Measurements from ENCODE around the gene FITM2.
"Not testable (repeated sequence)": the region's sequence is repeated elsewhere in the genome, so short reads cannot be mapped to it uniquely, and the experiment has no call there.

The FITM2 gene

DNA sequence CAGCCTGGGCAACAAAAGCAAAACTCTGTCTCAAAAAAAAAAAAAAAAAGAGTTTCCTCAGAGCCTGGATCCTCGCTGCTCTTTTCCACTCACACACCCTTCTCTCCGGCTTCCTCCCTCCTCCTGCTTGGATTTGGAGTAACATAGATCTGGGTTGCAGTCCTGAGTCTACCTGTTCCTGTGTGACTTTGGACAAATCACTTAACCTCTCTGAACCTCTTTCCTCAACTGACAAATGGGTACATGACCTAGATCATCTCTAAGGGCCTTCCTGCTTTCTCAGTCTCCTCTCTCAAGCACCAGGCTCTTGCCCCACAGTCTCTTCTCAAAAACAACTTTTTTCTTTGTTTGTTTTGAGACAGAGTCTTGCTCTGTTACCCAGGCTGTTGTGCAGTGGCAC lies 20.2 kb upstream of the FITM2 start:
- DNase-seq = no peak

- no peak for DNase-seq
Observed at GRCh38 chr20:44328428-44328827, 17.4 kb upstream of the FITM2 start.

DNA sequence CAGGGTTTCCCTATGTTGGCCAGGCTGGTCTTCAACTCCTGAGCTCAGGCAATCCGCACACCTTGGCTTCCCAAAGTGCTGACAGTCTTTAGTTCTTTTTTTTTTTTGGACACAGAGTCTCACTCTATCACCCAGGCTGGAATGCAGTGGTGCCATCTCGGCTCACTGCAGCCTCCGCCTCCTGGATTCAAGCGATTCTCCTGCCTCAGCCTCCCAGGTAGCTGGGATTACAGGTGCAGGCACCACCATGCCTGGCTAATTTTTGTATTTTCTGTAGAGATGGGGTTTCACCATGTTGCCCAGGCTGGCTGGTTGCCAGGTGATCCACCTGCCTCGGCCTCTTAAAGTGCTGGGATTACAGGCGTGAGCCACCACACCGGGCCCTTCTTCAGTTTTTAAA lies 16.7 kb upstream of the FITM2 start:
- DNase-seq = not testable (repeated sequence)

DNA sequence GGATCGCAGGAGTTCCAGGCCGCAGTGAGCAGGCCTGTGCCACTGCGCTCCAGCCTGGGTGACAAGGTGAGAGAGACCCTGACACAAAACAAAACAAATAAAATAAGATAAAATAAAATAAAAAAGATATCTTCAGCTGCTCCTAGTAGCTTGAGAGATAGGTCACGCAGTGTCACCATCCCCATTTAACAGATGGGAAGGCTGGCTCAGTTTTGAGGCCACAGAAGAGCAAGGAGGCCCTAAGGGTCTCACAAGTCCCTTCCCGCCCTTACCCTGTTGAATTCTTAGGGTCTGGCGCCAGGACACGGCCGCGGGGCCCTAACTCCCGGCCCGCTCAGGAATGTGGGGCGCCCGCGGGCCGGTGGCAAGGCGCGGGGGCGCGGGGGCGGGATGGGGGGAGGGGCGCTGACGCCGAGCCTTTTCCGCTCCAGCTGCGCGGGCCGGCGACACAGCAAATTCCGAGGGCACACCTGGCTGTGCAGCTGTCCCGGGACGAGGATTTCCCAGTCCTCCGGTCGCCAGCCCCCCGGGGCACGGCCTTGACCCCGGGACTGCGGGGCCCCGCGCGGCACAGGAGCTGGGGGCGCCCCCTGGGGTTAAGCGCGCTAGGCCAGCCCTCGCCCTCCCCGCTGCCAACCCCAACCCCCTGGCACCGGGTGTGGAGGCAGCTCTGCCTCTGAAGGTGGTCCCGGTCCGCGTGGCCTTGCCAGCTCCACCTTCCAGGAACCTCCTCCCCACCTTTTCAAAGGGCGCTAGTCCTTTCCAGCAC lies 15.6 kb upstream of the FITM2 start:
- no peak for DNase-seq

GRCh38 chr20:44324343-44324742 lies 13.3 kb upstream of the FITM2 start:
- DNase-seq = no peak

- DNase-seq = no peak
Observed at GRCh38 chr20:44319839-44320422, 8.9 kb upstream of the FITM2 start.

GRCh38 chr20:44314870-44315269 lies 3.9 kb upstream of the FITM2 start:
- DNase-seq = no peak

DNA sequence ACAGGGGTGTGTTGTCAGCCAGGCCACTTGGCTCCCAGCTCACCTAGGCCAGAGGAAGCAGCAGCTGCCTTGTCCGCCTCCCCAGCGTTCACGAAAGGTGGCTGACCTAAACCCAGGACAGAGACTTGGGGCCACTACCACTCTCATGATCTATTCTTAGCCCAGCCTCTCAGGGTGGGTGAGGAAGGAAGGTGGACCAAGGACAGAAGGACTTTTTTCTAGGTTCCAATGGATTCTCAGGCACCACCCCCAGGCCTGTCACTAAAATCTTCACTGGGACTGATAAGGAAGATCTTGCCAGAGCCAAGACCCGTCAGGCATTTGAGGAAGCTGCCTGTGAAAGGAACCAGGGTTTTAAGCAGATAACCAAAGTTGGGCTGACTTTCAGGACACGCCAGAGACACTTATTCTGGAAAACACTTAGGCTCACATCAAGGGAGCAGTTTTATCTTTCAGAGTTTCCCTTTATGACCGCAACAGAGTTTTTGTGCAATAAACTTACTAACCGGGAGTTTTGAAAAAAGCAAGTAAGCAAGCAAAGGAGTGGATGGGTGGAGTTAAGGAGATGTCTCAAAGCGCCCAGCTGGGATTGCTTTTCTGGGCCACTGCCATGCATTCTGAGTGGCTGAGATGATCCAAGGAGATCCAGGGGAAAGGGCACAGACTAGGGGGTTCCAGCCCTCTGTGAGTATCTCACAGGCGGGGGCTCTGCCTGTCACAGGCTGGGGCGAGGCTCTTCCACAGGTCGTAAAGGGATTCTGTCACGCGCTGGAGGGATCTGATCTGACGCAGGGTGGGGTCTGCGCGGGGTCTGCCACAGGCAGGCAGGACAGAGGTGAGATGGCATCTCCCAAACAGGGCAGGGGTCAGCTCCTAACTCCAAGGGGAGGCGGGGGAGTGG lies 989 bp downstream of the FITM2 start:
- DNase-seq = no peak

- DNase-seq = no peak
Observed at GRCh38 chr20:44306927-44307326, 4.1 kb downstream of the FITM2 start.

DNA sequence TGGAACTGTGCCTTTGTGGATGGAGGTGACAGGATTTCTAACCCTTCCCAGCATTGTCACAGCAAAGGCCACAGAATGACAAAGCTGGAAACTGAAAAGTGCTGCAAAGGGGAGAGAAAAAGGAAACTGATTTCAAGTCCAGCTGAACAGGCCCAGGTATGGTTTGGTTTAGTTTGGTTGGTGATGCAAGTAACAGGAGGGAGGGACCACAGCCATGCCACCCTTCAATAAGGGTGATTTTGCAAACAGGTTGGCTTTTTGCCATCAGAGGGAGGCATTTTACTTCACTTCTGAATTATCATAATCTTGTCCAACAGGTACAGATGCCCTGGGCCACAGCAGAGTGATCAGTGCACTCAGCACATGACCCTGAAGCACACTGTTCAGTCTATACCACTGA lies 6.6 kb downstream of the FITM2 start:
- no peak for DNase-seq

DNA sequence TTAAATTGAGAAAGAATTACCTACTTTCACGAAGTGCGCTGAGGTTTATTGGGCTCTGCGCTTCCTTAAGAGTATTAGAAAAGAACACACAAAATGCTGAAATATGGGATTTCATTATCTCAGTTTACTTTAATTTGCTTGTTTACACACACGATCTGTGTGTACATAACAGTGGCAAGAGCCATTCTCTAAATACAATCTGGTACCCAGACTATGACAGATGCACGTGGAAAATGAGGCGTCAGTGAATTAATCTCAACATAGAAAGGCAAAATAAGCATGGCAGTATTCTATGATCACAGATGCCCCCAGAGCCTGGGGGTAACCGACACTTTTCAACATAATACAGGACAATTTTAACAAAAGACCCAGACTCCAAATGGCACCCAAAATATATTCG lies 8.3 kb downstream of the FITM2 start:
- no peak for DNase-seq

- DNase-seq = no peak
Observed at GRCh38 chr20:44302026-44302669, 8.9 kb downstream of the FITM2 start.

- no peak for DNase-seq
Observed at GRCh38 chr20:44301285-44301684, 9.7 kb downstream of the FITM2 start.

DNA sequence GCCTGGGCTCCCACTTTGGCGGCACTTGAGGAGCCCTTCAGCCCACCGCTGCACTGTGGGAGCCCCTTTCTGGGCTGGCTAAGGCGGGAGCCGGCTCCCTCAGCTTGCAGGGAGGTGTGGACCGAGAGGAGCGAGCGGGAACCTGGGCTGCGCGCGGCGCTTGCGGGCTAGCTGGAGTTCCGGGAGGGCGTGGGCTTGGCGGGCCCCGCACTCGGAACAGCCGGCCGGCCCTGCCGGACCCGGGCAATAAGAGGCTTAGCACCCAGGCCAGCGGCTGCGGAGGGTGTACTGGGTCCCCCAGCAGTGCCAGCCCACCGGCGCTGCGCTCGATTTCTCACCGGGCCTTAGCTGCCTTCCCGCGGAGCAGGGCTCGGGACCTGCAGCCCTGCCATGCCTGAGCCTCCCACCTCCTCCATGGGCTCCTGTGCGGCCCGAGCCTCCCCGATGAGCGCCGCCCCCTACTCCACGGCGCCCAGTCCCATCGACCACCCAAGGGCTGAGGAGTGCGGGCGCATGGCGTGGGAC lies 11.9 kb downstream of the FITM2 start:
- DNase-seq = not testable (repeated sequence)

DNA sequence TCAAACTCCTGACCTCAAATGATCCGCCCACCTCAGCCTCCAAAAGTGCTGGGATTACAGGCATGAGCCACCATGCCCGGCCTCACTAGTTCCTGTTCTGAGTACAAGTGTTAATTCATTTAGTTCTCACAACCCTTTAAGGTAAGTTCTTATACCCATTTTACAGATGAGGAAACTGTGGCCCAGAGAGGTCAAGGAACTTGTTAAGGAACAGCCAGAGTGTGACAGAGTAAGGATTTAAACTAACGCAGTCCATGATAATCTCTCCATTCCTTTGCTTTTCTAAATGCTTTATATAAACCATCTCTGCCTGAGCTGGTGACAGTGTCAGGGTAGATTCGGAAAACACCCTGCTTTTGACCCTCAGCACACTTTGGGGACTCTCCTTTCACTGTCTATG lies 13.3 kb downstream of the FITM2 start:
- no peak for DNase-seq

DNA sequence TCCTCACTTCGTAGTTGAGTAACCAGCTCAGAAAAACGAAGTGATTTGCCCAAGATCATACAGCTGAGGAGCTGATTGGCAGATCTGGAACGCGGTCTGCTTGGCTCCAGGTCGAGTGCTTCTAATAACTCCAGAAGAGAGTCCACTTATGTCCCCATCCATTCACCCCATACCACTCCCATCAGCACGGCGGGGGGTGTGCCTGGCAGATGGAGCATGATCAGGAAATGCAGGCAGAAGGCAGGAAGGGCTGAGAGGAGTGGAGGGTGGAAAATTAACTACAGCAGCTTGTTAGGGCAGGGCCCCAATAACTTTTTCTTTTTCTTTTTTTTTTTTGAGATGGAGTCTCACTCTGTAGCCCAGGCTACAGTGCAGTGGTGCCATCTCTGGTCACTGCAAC lies 15.0 kb downstream of the FITM2 start:
- no peak for DNase-seq

DNA sequence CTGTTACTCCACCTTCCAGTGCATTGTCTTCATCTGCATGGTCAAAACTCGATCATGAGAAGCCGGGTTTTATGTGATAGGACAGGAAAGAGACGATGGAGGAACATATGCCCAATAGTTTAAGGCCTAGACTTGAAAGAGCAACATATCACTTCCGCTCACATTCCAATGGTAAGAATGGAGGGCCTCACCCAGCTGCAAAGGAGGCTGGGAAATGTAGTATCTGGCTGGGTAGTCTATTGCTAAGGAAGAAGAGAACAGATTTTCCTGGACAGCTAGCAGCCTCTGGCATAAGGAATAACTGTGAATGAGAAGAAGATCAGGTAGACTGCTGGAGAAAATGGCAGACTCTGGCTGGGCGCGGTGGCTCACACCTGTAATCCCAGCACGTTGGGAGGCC lies 19.2 kb downstream of the FITM2 start:
- DNase-seq = no peak

- no peak for DNase-seq
Observed at GRCh38 chr20:44288252-44288651, 22.8 kb downstream of the FITM2 start.

DNA sequence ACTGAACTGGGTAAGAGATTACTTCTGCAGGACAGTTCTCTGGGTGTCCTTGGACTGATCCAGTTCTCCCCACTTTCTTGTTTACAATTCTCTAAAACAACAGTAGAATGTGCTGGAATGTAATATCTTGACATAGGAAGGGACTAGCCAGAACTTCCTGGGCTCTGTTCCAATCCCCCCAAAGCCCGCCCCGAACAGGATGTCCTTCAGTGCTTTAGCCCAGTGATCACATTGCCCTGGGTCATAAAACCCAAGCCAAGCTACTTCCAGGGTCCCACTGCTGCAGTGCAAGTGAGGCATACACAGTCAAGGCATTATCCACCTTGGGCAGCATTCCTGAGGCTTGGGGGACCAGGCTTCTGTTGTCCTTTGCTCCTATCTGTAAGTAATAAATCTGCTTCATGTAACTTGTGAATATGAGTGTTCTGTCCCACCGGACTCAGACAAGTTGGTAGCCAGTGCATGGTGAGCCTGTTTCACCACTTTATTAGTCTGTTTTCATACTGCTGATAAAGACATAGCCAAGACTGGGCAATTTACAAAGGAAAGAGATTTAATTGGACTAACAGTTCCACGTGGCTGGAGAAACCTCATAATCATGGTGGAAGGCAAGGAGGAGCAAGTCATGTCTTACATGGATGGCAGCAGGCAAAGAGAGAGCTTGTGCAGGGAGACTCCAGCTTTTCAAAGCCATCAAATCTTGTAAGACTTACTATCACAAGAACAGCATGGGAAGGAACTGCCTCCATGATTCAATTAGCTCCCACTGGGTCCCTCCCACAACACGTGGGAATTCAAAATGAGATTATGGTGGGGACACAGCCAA lies 23.5 kb downstream of the FITM2 start:
- no peak for DNase-seq

- no peak for DNase-seq
Observed at GRCh38 chr20:44284032-44284431, 27.0 kb downstream of the FITM2 start.

GRCh38 chr20:44282192-44282591 lies 28.8 kb downstream of the FITM2 start:
- no peak for DNase-seq

DNA sequence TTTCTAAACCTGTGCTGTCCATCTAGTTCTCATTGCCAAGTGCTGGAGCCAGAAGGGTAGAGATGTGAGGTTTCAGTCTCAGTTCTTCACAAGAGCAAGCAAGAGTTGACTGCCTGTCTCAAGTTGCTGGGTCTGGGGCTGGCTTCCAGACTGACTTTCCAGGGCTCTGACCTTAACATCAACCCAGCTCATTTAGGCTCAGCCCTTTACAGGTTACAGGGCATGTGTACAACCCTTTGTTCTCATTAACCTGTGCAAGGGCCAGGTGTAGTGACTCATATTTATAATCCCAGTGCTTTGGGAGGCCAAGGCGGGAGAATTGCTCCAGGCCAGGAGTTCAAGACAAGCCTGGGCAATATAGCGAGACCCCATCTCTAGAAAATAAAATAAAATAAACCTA lies 30.6 kb downstream of the FITM2 start:
- no peak for DNase-seq

Data from SHP77 treated with DMSO at 0.1 percent for 48 hours (cell line).